A673 (cell line): ENCODE data around the gene RGS4. TPM values are rescaled to one million over a fixed set of nuclear protein-coding genes. Genes with fewer than 3 reads are reported as not detected.

Experiments
- BruUV-seq: library from RNA; stranded (reverse); fragments of 400-500 nt; replicated peaks from 2 replicates; lab custom pipeline; 2021; lab: Mats Ljungman, UMichigan
- CTCF ChIA-PET: fragments of 300-600 bp; sonication (Branson Sonifier 250); formaldehyde crosslinking; loops from one replicate; lab custom pipeline; 2022; ENCODE audit warnings: antibody characterized with exemption; lab: Charles Lee
- POLR2A ChIA-PET: fragments of 300-600 bp; sonication (Branson Sonifier 250); formaldehyde crosslinking; loops from one replicate; lab custom pipeline; 2022; ENCODE audit warnings: antibody characterized with exemption; ENCODE audit not compliant: low non-redundant PET; lab: Charles Lee
- DNase-seq: peaks from one replicate; pipeline ENCODE4 v3.0.0-alpha.2; 2015; ENCODE audit warnings: low spot score
- H3K27ac ChIP-seq: fragments of 200-600 bp; sonication (generic); 2 replicates; pipeline ENCODE4 v1.5.1; 2016; ENCODE audit warnings: mixed run types, low read depth, mild to moderate bottlenecking, mixed read lengths, antibody characterized with exemption, low read length; ENCODE audit not compliant: poor library complexity, severe bottlenecking
- H3K27me3 ChIP-seq: fragments of 200-600 bp; sonication (generic); replicated peaks from 2 replicates; pipeline ENCODE4 v1.6.1; 2017; ENCODE audit warnings: mixed run types, low read depth, mild to moderate bottlenecking, mixed read lengths, antibody characterized with exemption, low read length; ENCODE audit not compliant: insufficient read depth, poor library complexity
- H3K36me3 ChIP-seq: fragments of 200-600 bp; sonication (generic); 2 replicates; pipeline ENCODE4 v1.6.1; 2016; ENCODE audit warnings: mixed run types, mild to moderate bottlenecking, mixed read lengths, antibody characterized with exemption, low read length; ENCODE audit not compliant: insufficient read depth, poor library complexity, severe bottlenecking
- H3K4me1 ChIP-seq: fragments of 200-600 bp; sonication (generic); 2 replicates; pipeline ENCODE4 v1.6.1; 2017; ENCODE audit warnings: mixed run types, mild to moderate bottlenecking, mixed read lengths, antibody characterized with exemption, low read length; ENCODE audit not compliant: insufficient read depth, poor library complexity, severe bottlenecking
- H3K4me3 ChIP-seq: fragments of 200-600 bp; sonication (generic); 2 replicates; pipeline ENCODE4 v1.5.1; 2016; ENCODE audit warnings: low read depth, mixed run types, mild to moderate bottlenecking, mixed read lengths, low read length; ENCODE audit not compliant: poor library complexity, severe bottlenecking
- H3K9me3 ChIP-seq: fragments of 200-600 bp; sonication (generic); 2 replicates; pipeline ENCODE4 v1.6.1; 2016; ENCODE audit warnings: mixed run types, low read depth, mild to moderate bottlenecking, mixed read lengths, antibody characterized with exemption, low read length; ENCODE audit not compliant: poor library complexity, severe bottlenecking
- EZH2 ChIP-seq: fragments of 200-600 bp; sonication (generic); IDR thresholded peaks from 2 replicates; pipeline ENCODE4 v1.6.1; 2017; ENCODE audit warnings: borderline replicate concordance, low read depth, mild to moderate bottlenecking, mixed read lengths, antibody characterized with exemption, low read length; ENCODE audit not compliant: poor library complexity, severe bottlenecking
- intact Hi-C: fragments of 100-400 bp; cut with micrococcal nuclease; formaldehyde crosslinking; loops from one replicate; pipeline ENCODE4 v1.10.0; 2022; ENCODE audit not compliant: unreplicated experiment
- total RNA-seq: library from RNA; stranded (reverse); gene quantifications from 2 replicates; pipeline ENCODE4 v1.2.3, GENCODE V29; 2021
- TF ChIP-seq, protein P1 (sequence below): fragments of 300-800, 200-600 bp; sonication (generic); conservative IDR thresholded peaks from 2 replicates; pipeline ENCODE4 v1.5.1; 2017; ENCODE audit warnings: low read depth, mild to moderate bottlenecking, antibody characterized with exemption, low read length, moderate library complexity, mixed read lengths

The RGS4 gene
- total RNA-seq, 1 experiment from 2014 or later = 23.8 TPM

DNA sequence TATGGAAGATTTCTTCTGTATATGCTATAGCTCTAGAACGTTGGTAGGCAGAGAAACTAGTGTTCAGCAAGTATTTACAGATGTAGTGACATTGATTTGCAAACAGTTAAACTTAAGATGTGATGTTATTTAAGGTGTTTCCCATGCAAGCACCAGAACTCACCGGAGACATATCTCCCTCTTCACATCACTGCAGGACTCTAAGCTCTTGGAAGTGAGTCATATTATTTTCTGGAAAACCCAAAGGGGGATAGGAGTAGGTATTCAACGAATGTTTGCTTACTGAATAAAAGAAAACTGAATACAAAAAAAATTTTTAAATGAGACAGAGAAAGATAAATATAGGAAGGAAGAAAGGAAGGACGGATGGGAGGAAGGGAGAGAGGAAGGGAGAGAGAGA is 25.0 kb downstream of the RGS4 start:
- CTCF ChIA-PET = no interaction called here
- H3K36me3 ChIP-seq = no peaks in the 10 kb centered on the region
- H3K27ac ChIP-seq = no peak overlapping the region
- no peaks in the 10 kb centered on the region for H3K4me1 ChIP-seq
- H3K27me3 ChIP-seq = no peaks in the 10 kb centered on the region
- no peaks in the 10 kb centered on the region for H3K9me3 ChIP-seq
- DNase-seq = no peak
- BruUV-seq = no TSS peak
- intact Hi-C loops = no loop called here
- POLR2A ChIA-PET = no interaction called here
- H3K4me3 ChIP-seq = no peak overlapping the region
- TF ChIP-seq, protein P1, sequence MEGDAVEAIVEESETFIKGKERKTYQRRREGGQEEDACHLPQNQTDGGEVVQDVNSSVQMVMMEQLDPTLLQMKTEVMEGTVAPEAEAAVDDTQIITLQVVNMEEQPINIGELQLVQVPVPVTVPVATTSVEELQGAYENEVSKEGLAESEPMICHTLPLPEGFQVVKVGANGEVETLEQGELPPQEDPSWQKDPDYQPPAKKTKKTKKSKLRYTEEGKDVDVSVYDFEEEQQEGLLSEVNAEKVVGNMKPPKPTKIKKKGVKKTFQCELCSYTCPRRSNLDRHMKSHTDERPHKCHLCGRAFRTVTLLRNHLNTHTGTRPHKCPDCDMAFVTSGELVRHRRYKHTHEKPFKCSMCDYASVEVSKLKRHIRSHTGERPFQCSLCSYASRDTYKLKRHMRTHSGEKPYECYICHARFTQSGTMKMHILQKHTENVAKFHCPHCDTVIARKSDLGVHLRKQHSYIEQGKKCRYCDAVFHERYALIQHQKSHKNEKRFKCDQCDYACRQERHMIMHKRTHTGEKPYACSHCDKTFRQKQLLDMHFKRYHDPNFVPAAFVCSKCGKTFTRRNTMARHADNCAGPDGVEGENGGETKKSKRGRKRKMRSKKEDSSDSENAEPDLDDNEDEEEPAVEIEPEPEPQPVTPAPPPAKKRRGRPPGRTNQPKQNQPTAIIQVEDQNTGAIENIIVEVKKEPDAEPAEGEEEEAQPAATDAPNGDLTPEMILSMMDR = no peak
- TF ChIP-seq EZH2 = no peak

DNA sequence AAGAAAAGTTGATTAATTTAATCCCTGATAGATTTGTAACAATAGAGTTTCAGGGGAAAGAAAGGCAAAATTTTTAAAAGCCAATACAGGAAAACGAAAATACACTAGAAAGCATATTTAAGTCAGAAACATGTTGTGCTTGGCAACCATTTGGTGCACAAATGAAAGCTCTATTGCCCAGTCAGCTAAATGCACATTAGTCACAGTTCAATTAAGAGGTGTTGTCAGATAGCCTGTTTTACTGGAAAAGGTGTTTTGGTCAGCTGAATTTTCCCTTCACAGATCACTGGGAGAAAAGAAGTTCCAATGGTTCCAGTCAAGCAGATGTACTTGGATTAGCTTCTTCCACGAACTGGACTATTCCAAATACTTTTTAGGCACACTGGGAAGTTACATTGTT is 25.4 kb downstream of the RGS4 start:
- CTCF ChIA-PET = no interaction called here
- no TSS peak for BruUV-seq

GRCh38 chr1:163095213-163095612 is 26.1 kb downstream of the RGS4 start:
- Histone ChIP-seq H3K9me3 (no peaks in the 10 kb centered on the region), H3K27ac (no peak overlapping the region), H3K4me1 (no peaks in the 10 kb centered on the region), H3K4me3 (no peak overlapping the region), H3K36me3 (no peaks in the 10 kb centered on the region), H3K27me3 (no peaks in the 10 kb centered on the region)
- no peak for DNase-seq
- no TSS peak for BruUV-seq
- no peak for TF ChIP-seq EZH2
- TF ChIP-seq, protein P1 = no peak
- POLR2A ChIA-PET = no interaction called here
- intact Hi-C loops = no loop called here
- CTCF ChIA-PET = no interaction called here

More for the DNA sequence above, 25.4 kb downstream of the RGS4 start:
- no peaks in the 10 kb centered on the region for H3K36me3 ChIP-seq
- intact Hi-C loops = no loop called here
- POLR2A ChIA-PET = no interaction called here
- no peaks in the 10 kb centered on the region for H3K4me1 ChIP-seq
- TF ChIP-seq, protein P1 = no peak
- no peak for TF ChIP-seq EZH2
- H3K4me3 ChIP-seq = no peak overlapping the region
- no peak overlapping the region for H3K27ac ChIP-seq
- no peak for DNase-seq
- H3K27me3 ChIP-seq = no peaks in the 10 kb centered on the region
- no peaks in the 10 kb centered on the region for H3K9me3 ChIP-seq
